Mesenchymal stem cell (in vitro differentiated cells and primary cell): ENCODE measurements around the gene DLGAP1.
"Not testable (repeated sequence)": the region's sequence is repeated elsewhere in the genome, so short reads cannot be mapped to it uniquely, and the experiment has no call there.

Experiments used
- DNase-seq: peaks from one replicate; pipeline ENCODE4 v3.0.0-alpha.2; 2013
- H2AFZ ChIP-seq: one replicate; pipeline ENCODE4 v1.6.1; 2013; ENCODE audit warnings: low read depth, mild to moderate bottlenecking, control low read depth, inconsistent platforms, low read length, moderate library complexity
- H2AK5ac ChIP-seq: 2 replicates; pipeline ENCODE4 v1.6.1; 2013; ENCODE audit warnings: low read length, moderate library complexity, mild to moderate bottlenecking, inconsistent platforms; ENCODE audit not compliant: severe bottlenecking
- H2BK120ac ChIP-seq: one replicate; pipeline ENCODE4 v1.6.1; 2013; ENCODE audit warnings: low read depth, mild to moderate bottlenecking, inconsistent platforms, low read length, moderate library complexity
- H2BK12ac ChIP-seq, 2 experiments: one replicate each; pipeline ENCODE4 v1.6.1; 2013; ENCODE audit warnings: inconsistent platforms in 2 of 2, low read length in 2 of 2, mild to moderate bottlenecking in 2 of 2, moderate library complexity in 2 of 2, control low read depth in 1 of 2
- H2BK15ac ChIP-seq: one replicate; pipeline ENCODE4 v1.6.1; 2013; ENCODE audit warnings: mild to moderate bottlenecking, low read depth, inconsistent platforms; ENCODE audit not compliant: poor library complexity, severe bottlenecking
- H2BK5ac ChIP-seq: 2 replicates; pipeline ENCODE4 v1.6.1; 2013; ENCODE audit warnings: low read depth, mild to moderate bottlenecking, low read length, control low read depth, inconsistent platforms; ENCODE audit not compliant: poor library complexity, severe bottlenecking
- H3K14ac ChIP-seq, 2 experiments: one replicate each; pipeline ENCODE4 v1.6.1; 2013; ENCODE audit warnings: inconsistent platforms in 2 of 2, low read length in 2 of 2, control low read depth in 1 of 2, mild to moderate bottlenecking in 1 of 2, moderate library complexity in 1 of 2
- H3K18ac ChIP-seq, 2 experiments: one replicate each; pipeline ENCODE4 v1.6.1; 2013; ENCODE audit warnings: inconsistent platforms in 2 of 2, low read length in 2 of 2, control low read depth in 1 of 2, low read depth in 1 of 2, mild to moderate bottlenecking in 1 of 2
- H3K23ac ChIP-seq, 2 experiments: one replicate each; pipeline ENCODE4 v1.6.1; 2013; ENCODE audit warnings: inconsistent platforms in 2 of 2, low read length in 2 of 2, mild to moderate bottlenecking in 2 of 2, moderate library complexity in 2 of 2, control low read depth in 1 of 2
- H3K27ac ChIP-seq: 2 replicates; pipeline ENCODE4 v1.5.1; 2013; ENCODE audit warnings: mild to moderate bottlenecking, moderate library complexity, low read length, control low read depth, inconsistent platforms; ENCODE audit not compliant: poor library complexity, severe bottlenecking
- H3K27me3 ChIP-seq, 2 experiments: 2 replicates each; pipeline versions ENCODE4 v1.6.1 to v1.7.0; 2013; ENCODE audit warnings: low read length in 2 of 2, mild to moderate bottlenecking in 2 of 2, moderate library complexity in 2 of 2, control low read depth in 1 of 2, inconsistent platforms in 1 of 2; ENCODE audit not compliant: control insufficient read depth in 1 of 2, insufficient read depth in 1 of 2
- H3K36me3 ChIP-seq, 2 experiments: 2 replicates each; pipeline versions ENCODE4 v1.6.1 to v1.7.0; 2013; ENCODE audit warnings: low read length in 2 of 2, control low read depth in 1 of 2, inconsistent platforms in 1 of 2, low read depth in 1 of 2, mild to moderate bottlenecking in 1 of 2; ENCODE audit not compliant: insufficient read depth in 2 of 2, control insufficient read depth in 1 of 2
- H3K4ac ChIP-seq, 2 experiments: one replicate each; pipeline ENCODE4 v1.6.1; 2013; ENCODE audit warnings: inconsistent platforms in 2 of 2, low read length in 2 of 2, mild to moderate bottlenecking in 2 of 2, moderate library complexity in 2 of 2, control low read depth in 1 of 2, low read depth in 1 of 2
- H3K4me1 ChIP-seq: 2 replicates; pipeline ENCODE4 v1.6.1; 2013; ENCODE audit warnings: low read depth, low read length, control low read depth; ENCODE audit not compliant: control insufficient read depth, insufficient read depth
- H3K4me2 ChIP-seq: 2 replicates; pipeline ENCODE4 v1.6.1; 2013; ENCODE audit warnings: low read length, mild to moderate bottlenecking, inconsistent platforms; ENCODE audit not compliant: poor library complexity, severe bottlenecking
- H3K4me3 ChIP-seq, 2 experiments: 2 replicates each; pipeline versions ENCODE4 v1.5.1 to v1.7.0; 2013; ENCODE audit warnings: low read length in 2 of 2, mild to moderate bottlenecking in 2 of 2, control low read depth in 1 of 2, low read depth in 1 of 2; ENCODE audit not compliant: insufficient read depth in 1 of 2
- H3K79me1 ChIP-seq: replicated peaks from 2 replicates; pipeline ENCODE4 v1.6.1; 2013; ENCODE audit warnings: mild to moderate bottlenecking, control low read depth, low read length, inconsistent platforms; ENCODE audit not compliant: poor library complexity, severe bottlenecking
- H3K9ac ChIP-seq: 2 replicates; pipeline ENCODE4 v1.7.0; 2013; ENCODE audit warnings: mild to moderate bottlenecking, low read length, moderate library complexity
- H3K9me3 ChIP-seq: 2 replicates; pipeline ENCODE4 v1.7.0; 2013; ENCODE audit warnings: mild to moderate bottlenecking, low read length; ENCODE audit not compliant: control insufficient read depth
- H4K8ac ChIP-seq: one replicate; pipeline ENCODE4 v1.6.1; 2013; ENCODE audit warnings: inconsistent platforms, mild to moderate bottlenecking, low read length, moderate library complexity
- H4K91ac ChIP-seq: one replicate; pipeline ENCODE4 v1.6.1; 2013; ENCODE audit warnings: mild to moderate bottlenecking, low read length, inconsistent platforms
- WGBS: methylation state at CpG from one replicate; pipeline ENCODE4 v1.1.7; 2013; ENCODE audit warnings: mixed read lengths; 5-methylcytosine and 5-hydroxymethylcytosine counted together

DLGAP1 gene

GRCh38 chr18:4292696-4293095 lies 162.4 kb downstream of the DLGAP1 start:
- no peak overlapping the region for H2BK15ac ChIP-seq
- H2BK120ac ChIP-seq = no peak overlapping the region
- H2AFZ ChIP-seq = no peak overlapping the region
- no peak overlapping the region for H2AK5ac ChIP-seq
- no peak overlapping the region for H3K4ac ChIP-seq
- no peak overlapping the region for H4K91ac ChIP-seq
- H3K4me3 ChIP-seq = no peak overlapping the region
- H2BK5ac ChIP-seq = no peak overlapping the region
- H3K9ac ChIP-seq = no peak overlapping the region
- no peak overlapping the region for H3K14ac ChIP-seq
- H3K27ac ChIP-seq = no peak overlapping the region
- no peak overlapping the region for H3K23ac ChIP-seq
- no peaks in the 10 kb centered on the region for H3K79me1 ChIP-seq
- no peak overlapping the region for H3K18ac ChIP-seq
- H3K4me2 ChIP-seq = no peak overlapping the region
- H3K9me3 ChIP-seq = no peaks in the 10 kb centered on the region
- no peaks in the 10 kb centered on the region for H3K4me1 ChIP-seq
- H2BK12ac ChIP-seq = no peak overlapping the region
- no peak overlapping the region for H4K8ac ChIP-seq
- no peaks in the 10 kb centered on the region for H3K36me3 ChIP-seq
- DNase-seq = no peak
- 83% methylated on average over 2 of the region's 2 CpGs for WGBS
- no peaks in the 10 kb centered on the region for H3K27me3 ChIP-seq

DNA sequence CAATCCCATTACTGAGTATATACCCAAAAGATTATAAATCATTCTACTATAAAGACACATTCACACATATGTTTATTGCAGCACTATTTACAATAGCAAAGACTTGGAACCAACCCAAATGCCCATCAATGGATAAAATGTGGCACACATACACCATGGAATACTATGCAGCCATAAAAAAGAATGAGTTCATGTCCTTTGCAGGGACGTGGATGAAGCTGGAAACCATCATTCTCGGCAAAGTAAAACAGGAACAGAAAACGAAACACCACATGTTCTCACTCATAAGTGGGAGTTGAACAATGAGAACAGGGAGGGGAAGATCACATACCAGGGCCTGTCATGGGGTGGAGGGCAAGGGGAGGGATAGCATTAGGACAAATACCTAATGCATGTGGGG lies 167.8 kb downstream of the DLGAP1 start:
- not testable (repeated sequence) for H3K4ac ChIP-seq, H3K27me3 ChIP-seq, DNase-seq, H3K4me1 ChIP-seq, H3K4me3 ChIP-seq, H3K9me3 ChIP-seq, H3K79me1 ChIP-seq, H2BK15ac ChIP-seq, H4K91ac ChIP-seq, H2AK5ac ChIP-seq, H2BK120ac ChIP-seq, H3K18ac ChIP-seq, H3K27ac ChIP-seq, H4K8ac ChIP-seq, H3K4me2 ChIP-seq, H2AFZ ChIP-seq, H2BK12ac ChIP-seq, H3K36me3 ChIP-seq, H2BK5ac ChIP-seq, H3K14ac ChIP-seq, H3K9ac ChIP-seq, H3K23ac ChIP-seq
- WGBS = 85% methylated on average over 3 of the region's 3 CpGs

GRCh38 chr18:4286256-4286655 lies 168.9 kb downstream of the DLGAP1 start:
- Histone ChIP-seq H3K4me2 (no peak overlapping the region), H3K27me3 (no peaks in the 10 kb centered on the region)
- WGBS = 66% methylated on average over 5 of the region's 5 CpGs

GRCh38 chr18:4285525-4285924 lies 169.6 kb downstream of the DLGAP1 start:
- Histone ChIP-seq H3K4me2 (no peak overlapping the region), H2BK120ac (no peak overlapping the region), H3K79me1 (no peaks in the 10 kb centered on the region), H4K91ac (no peak overlapping the region), H3K4me1 (no peaks in the 10 kb centered on the region), H3K4me3 (no peak overlapping the region), H3K14ac (no peak overlapping the region), H2BK5ac (no peak overlapping the region), H3K27me3 (no peaks in the 10 kb centered on the region), H3K27ac (no peak overlapping the region), H3K9me3 (no peaks in the 10 kb centered on the region), H2BK12ac (no peak overlapping the region), H3K23ac (no peak overlapping the region), H2AK5ac (no peak overlapping the region), H4K8ac (no peak overlapping the region), H3K18ac (no peak overlapping the region), H3K4ac (no peak overlapping the region), H3K9ac (no peak overlapping the region), H2AFZ (no peak overlapping the region), H2BK15ac (no peak overlapping the region), H3K36me3 (no peaks in the 10 kb centered on the region)
- DNase-seq = no peak
- WGBS = 41% methylated on average over 2 of the region's 3 CpGs

More at GRCh38 chr18:4286256-4286655, 168.9 kb downstream of the DLGAP1 start:
- H4K91ac ChIP-seq = no peak overlapping the region
- no peaks in the 10 kb centered on the region for H3K36me3 ChIP-seq
- H2AFZ ChIP-seq = no peak overlapping the region
- H3K27ac ChIP-seq = no peak overlapping the region
- H3K23ac ChIP-seq = no peak overlapping the region
- H2AK5ac ChIP-seq = no peak overlapping the region
- no peak overlapping the region for H2BK120ac ChIP-seq
- H2BK5ac ChIP-seq = no peak overlapping the region
- no peak overlapping the region for H3K4me3 ChIP-seq
- H3K4ac ChIP-seq = no peak overlapping the region
- DNase-seq = no peak
- no peak overlapping the region for H3K14ac ChIP-seq
- H4K8ac ChIP-seq = no peak overlapping the region
- H3K9ac ChIP-seq = no peak overlapping the region
- no peak overlapping the region for H2BK15ac ChIP-seq
- H3K79me1 ChIP-seq = no peaks in the 10 kb centered on the region
- H2BK12ac ChIP-seq = no peak overlapping the region
- H3K4me1 ChIP-seq = no peaks in the 10 kb centered on the region
- H3K18ac ChIP-seq = no peak overlapping the region
- no peaks in the 10 kb centered on the region for H3K9me3 ChIP-seq
